AG10803 (cell line): Measurements from ENCODE around the gene CCT7.
A peak's percentile ranks its signal among the peaks of the same experiment; 100 is the strongest.

Experiments used
- DNase-seq: peaks from one replicate; pipeline ENCODE4 v3.0.0; 2010; ENCODE audit warnings: low read depth
- H3K4me3 ChIP-seq: 2 replicates; pipeline ENCODE4 v1.5.1; 2011; ENCODE audit warnings: mild to moderate bottlenecking, low read length, control low read depth
- CTCF ChIP-seq: conservative IDR thresholded peaks from 2 replicates; pipeline ENCODE4 v1.5.1; 2011; ENCODE audit warnings: mild to moderate bottlenecking, low read length, control low read depth, inconsistent platforms

CCT7 gene

DNA sequence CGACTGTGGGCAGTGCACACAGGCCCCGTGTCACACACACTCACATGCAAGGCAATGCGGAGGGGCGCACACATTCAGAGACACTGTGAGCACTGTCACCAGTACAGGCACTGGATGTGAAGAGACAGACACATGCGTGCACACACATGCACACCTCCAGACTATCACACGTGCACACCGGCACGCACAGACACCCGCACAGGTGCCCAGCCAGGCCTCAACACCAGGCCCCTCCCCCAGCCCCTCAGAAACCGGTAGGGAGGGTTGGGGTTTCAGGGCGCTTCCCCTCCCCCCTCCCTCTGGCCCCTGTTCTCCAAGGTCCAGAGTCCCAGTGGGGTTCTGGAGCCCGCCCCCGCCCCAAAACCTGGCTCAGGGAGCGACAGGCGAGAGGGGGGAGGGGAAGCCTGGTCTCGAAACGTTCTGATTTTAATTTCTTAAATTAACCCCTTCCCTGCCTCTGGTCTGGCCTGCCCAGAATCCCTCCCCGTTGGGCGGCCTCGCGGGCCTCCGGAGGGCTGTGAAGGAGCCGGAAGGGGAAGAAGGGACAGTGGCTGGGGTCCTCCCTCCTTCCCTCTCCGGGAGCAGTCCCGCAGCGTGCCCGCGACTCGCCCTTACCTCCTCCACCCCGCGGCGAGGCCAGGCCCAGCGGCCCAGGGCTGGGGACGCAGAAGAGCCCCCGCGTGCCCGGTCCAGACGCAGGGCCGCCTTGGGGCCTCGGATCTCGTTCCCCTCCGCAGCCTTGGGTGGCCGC, 49.6 kb downstream of the CCT7 start:
- no peak for TF ChIP-seq CTCF
- DNase-seq: no peak
- H3K4me3 ChIP-seq: peak overlapping the region; percentile 62

GRCh38 chr2:73284296-73285158, 50.4 kb downstream of the CCT7 start, which contains the start of gene FBXO41:
Gene FBXO41 (minus strand): TSS chr2:73284478. CDS start chr2:73269630, 14,848 bp downstream.
- H3K4me3 ChIP-seq: peak within 1 kb of the TSS; percentile 62
- DNase-seq: no peak
- TF ChIP-seq CTCF: no peak

DNA sequence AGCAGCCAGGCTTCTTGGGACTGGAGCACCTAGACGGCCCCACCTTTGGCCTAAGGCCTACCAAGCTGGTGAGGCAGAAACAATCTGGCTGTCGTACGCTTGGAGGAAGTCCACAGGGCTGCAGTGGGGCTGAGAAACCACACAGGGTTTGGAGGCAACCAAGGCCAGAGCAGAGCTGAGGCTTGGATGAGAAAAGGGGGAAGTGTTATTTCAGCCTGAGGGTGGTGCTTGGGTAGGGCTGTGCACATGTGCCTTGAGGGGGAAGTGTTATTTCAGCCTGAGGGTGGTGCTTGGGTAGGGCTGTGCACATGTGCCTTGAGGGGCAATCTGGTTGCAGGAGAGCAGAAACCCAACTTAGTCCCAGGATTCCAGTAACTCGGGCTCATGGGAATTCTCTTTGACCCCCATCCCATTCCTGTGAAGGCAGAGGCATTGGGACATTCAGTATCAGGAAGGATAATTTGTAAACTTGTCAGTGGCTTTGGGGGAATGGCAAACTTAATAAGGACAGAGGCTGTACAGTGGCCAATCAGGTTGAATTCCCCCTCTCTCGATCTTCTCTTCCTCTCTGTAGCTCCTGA, 51.1 kb downstream of the CCT7 start:
- no peak overlapping the region for H3K4me3 ChIP-seq
- DNase-seq: no peak
- TF ChIP-seq CTCF: no peak

GRCh38 chr2:73286134-73286655, 52.1 kb downstream of the CCT7 start:
- no peak for TF ChIP-seq CTCF
- no peak for DNase-seq
- H3K4me3 ChIP-seq: no peak overlapping the region

DNA sequence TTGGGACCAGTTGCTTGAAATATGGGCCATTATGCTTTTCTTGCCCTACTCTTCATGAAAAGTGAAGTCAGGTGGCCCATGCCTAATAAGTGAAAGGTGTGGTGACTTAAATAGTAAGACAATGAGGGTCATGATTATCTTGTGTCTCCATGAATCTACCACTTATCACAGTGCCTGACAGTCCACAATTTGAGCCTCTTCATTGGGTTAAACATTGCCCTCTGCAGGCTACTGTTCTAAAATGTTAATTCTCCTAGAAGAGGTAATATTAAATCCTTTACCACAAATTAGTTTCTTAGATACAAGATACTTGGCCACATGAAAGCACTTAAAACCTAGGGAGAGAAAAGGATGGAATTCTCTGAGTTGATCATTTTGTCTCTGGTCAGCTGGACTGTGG, 55.2 kb downstream of the CCT7 start:
- no peak overlapping the region for H3K4me3 ChIP-seq
- no peak for DNase-seq
- no peak for TF ChIP-seq CTCF

GRCh38 chr2:73290049-73290839, 56.1 kb downstream of the CCT7 start:
- TF ChIP-seq CTCF: peak; percentile 58
- no peak for DNase-seq
- H3K4me3 ChIP-seq: no peak overlapping the region
